Measurements from ENCODE around the gene NCOA7. TPM values are rescaled to one million over a fixed set of nuclear protein-coding genes. Genes with fewer than 3 reads are reported as not detected.

The NCOA7 gene
- total and polyA plus RNA-seq, 9 of the 15 experiments (the other 6 are each of a cell fraction or from before 2014, with no cell fraction given) = 5.8 to 14.6 (median 9.3) TPM

DNA sequence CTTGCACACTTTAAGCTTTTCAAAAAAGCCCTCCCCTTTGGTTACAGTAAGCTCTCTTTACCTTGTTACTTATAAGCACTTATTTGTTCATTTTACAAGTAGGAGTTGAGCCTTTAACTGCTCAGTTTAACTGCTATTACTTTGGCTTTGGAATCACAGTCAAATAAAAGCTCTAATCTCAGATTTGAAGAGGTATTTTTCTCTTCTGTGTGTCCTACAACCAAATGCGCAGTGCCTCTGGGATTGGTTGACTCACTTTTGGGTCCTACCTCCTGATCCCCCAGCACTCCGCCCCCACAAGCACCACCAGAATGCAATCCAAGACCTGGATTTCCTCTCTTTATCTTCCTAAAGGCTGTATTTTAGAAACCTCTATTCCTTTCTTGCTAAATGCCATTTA lies 2.5 kb downstream of the NCOA7 start:
- H3K4me3 ChIP-seq = no peak overlapping the region
- CTCF ChIA-PET (ENCODE audit: low intra/inter-chr PET ratio) = interaction anchor here (0.6 to 0.7 kb wide), 2 partner anchors 30 to 628 kb away, joined by 3 read pairs; no protein-coding TSS in a partner anchor
- no peak for FAIRE-seq
- intact Hi-C loops (cut with micrococcal nuclease) (no loop called here), in situ Hi-C loops (cut with MboI) (no loop called here)
- DNase-seq (ENCODE audit: extremely low read depth in 1 of 4, low spot score in 3 of 4) = peak in 1 of 4 experiments; percentile 27
- H3K27me3 ChIP-seq (ENCODE audit: control insufficient read depth in 2 of 2, insufficient read depth in 2 of 2, low read length in 2 of 2) = no peaks in the 10 kb centered on the region
- H3K9me3 ChIP-seq (replicated peaks; ENCODE audit: control insufficient read depth, insufficient read depth, low read depth, low read length) = no peaks in the 10 kb centered on the region
- peaks cover 14 to 18% of the 10 kb centered on the region in 2 experiments for H3K4me1 ChIP-seq (replicated peaks in 1 of 2; ENCODE audit: control insufficient read depth in 2 of 2, insufficient read depth in 2 of 2, low read length in 2 of 2)
- no peak for ATAC-seq
- H3K27ac ChIP-seq (ENCODE audit: extremely low read depth, low read depth, low read length) = no peak overlapping the region
- POLR2A ChIA-PET = interaction anchor here (0.6 to 2.7 kb wide), 3 partner anchors 8 to 172 kb away, joined by 3 to 8 read pairs (median 3); no protein-coding TSS in a partner anchor
- no peak overlapping the region for H2AFZ ChIP-seq (ENCODE audit: low read depth, low read length)
- TF ChIP-seq NR2C1 (IDR thresholded peaks at IDR 0.05) (no peak), NR2C1 (tag; IDR thresholded peaks at IDR 0.05) (no peak), EGR1 (conservative IDR thresholded peaks at IDR 0.05) (peak; percentile 40; the same call in 1 of the 2 replicates)
- no peak overlapping the region for H3K4me2 ChIP-seq (ENCODE audit: insufficient read depth, low read length)
- H3K36me3 ChIP-seq (ENCODE audit: control insufficient read depth, insufficient read depth, low read length) = no peaks in the 10 kb centered on the region; the same call in 1 of the 3 replicates
- BruUV-seq (replicated peaks) = no TSS peak
- peaks cover 3% of the 10 kb centered on the region for H3K9me1 ChIP-seq (ENCODE audit: control insufficient read depth, insufficient read depth, low read length)
- 91% methylated on average over 2 of the region's 2 CpGs for WGBS (ENCODE audit: insufficient coverage, low coverage, missing lambda C conversion rate)
- H3K9ac ChIP-seq (ENCODE audit: insufficient read depth in 1 of 2, low read depth in 2 of 2, low read length in 2 of 2) = no peak overlapping the region
- H3K79me2 ChIP-seq (ENCODE audit: control insufficient read depth, insufficient read depth, low read length) = peaks cover 31% of the 10 kb centered on the region
- no peaks in the 10 kb centered on the region for H4K20me1 ChIP-seq (replicated peaks; ENCODE audit: control insufficient read depth, insufficient read depth, low read length)

DNA sequence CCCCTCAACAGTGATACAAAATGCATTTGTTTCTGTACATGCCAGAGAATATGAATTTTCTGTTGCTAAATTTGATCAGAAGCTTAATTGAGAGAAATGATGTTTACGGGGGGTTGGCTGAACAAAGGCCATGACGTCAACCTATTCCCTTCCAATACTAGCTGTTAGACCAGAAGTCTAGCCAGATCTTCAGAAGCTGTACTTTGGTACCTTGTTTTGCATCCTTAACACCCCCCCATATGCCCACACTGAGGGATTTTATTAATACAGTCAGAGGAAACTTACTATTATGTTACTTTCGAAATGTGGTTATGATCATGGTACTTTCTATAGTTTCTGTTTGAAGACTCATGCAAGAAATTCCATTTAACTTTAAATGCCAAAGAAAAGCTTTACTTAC lies 3.1 kb downstream of the NCOA7 start:
- H3K27ac ChIP-seq (ENCODE audit: extremely low read depth, low read depth, low read length) = no peak overlapping the region
- no peaks in the 10 kb centered on the region for H4K20me1 ChIP-seq (replicated peaks; ENCODE audit: control insufficient read depth, insufficient read depth, low read length)
- H2AFZ ChIP-seq (ENCODE audit: low read depth, low read length) = no peak overlapping the region
- H3K4me2 ChIP-seq (ENCODE audit: insufficient read depth, low read length) = no peak overlapping the region
- H3K79me2 ChIP-seq (ENCODE audit: control insufficient read depth, insufficient read depth, low read length) = peaks cover 31% of the 10 kb centered on the region
- WGBS (ENCODE audit: insufficient coverage, low coverage, missing lambda C conversion rate) = 81% methylated on average over 3 of the region's 3 CpGs
- no peaks in the 10 kb centered on the region for H3K9me3 ChIP-seq (replicated peaks; ENCODE audit: control insufficient read depth, insufficient read depth, low read depth, low read length)
- H3K4me1 ChIP-seq (replicated peaks in 1 of 2; ENCODE audit: control insufficient read depth in 2 of 2, insufficient read depth in 2 of 2, low read length in 2 of 2) = peaks cover 12 to 18% of the 10 kb centered on the region in 2 experiments
- TF ChIP-seq ZNF354B (CRISPR knock-in tag; IDR thresholded peaks at IDR 0.05) (no peak), MEF2A (IDR thresholded peaks at IDR 0.05; ENCODE audit: control insufficient read depth, low read depth, low read length) (no peak), PPARD (CRISPR knock-in tag; IDR thresholded peaks at IDR 0.05) (no peak), KDM5B (IDR thresholded peaks at IDR 0.05; ENCODE audit: insufficient replicate concordance, low read depth, low read length) (no peak)
- TF ChIP-seq, protein P1, sequence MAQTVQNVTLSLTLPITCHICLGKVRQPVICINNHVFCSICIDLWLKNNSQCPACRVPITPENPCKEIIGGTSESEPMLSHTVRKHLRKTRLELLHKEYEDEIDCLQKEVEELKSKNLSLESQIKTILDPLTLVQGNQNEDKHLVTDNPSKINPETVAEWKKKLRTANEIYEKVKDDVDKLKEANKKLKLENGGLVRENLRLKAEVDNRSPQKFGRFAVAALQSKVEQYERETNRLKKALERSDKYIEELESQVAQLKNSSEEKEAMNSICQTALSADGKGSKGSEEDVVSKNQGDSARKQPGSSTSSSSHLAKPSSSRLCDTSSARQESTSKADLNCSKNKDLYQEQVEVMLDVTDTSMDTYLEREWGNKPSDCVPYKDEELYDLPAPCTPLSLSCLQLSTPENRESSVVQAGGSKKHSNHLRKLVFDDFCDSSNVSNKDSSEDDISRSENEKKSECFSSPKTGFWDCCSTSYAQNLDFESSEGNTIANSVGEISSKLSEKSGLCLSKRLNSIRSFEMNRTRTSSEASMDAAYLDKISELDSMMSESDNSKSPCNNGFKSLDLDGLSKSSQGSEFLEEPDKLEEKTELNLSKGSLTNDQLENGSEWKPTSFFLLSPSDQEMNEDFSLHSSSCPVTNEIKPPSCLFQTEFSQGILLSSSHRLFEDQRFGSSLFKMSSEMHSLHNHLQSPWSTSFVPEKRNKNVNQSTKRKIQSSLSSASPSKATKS (CRISPR knock-in tag; IDR thresholded peaks at IDR 0.05) = no peak
- no peak overlapping the region for H3K4me3 ChIP-seq
- peaks cover 3% of the 10 kb centered on the region for H3K9me1 ChIP-seq (ENCODE audit: control insufficient read depth, insufficient read depth, low read length)
- no peak for ATAC-seq
- ChIA-PET CTCF (ENCODE audit: low intra/inter-chr PET ratio) (no interaction called here), POLR2A (interaction anchor here (0.9 to 2.7 kb wide), 3 partner anchors 13 to 171 kb away, joined by 3 to 8 read pairs (median 4); partner anchors contain the start of gene HINT3)
- in situ Hi-C loops (cut with MboI) = no loop called here
- no peak for DNase-seq (ENCODE audit: extremely low read depth in 1 of 4, low spot score in 3 of 4)
- no peak overlapping the region for H3K9ac ChIP-seq (ENCODE audit: insufficient read depth in 1 of 2, low read depth in 2 of 2, low read length in 2 of 2)
- intact Hi-C loops (cut with micrococcal nuclease) = no loop called here
- no TSS peak for BruUV-seq (replicated peaks)
- FAIRE-seq = no peak
- peaks cover 1% of the 10 kb centered on the region for H3K36me3 ChIP-seq (ENCODE audit: control insufficient read depth, insufficient read depth, low read length)
- H3K27me3 ChIP-seq (ENCODE audit: control insufficient read depth in 2 of 2, insufficient read depth in 2 of 2, low read length in 2 of 2) = no peaks in the 10 kb centered on the region
